ENCODE results near the gene STAM.

DNA sequence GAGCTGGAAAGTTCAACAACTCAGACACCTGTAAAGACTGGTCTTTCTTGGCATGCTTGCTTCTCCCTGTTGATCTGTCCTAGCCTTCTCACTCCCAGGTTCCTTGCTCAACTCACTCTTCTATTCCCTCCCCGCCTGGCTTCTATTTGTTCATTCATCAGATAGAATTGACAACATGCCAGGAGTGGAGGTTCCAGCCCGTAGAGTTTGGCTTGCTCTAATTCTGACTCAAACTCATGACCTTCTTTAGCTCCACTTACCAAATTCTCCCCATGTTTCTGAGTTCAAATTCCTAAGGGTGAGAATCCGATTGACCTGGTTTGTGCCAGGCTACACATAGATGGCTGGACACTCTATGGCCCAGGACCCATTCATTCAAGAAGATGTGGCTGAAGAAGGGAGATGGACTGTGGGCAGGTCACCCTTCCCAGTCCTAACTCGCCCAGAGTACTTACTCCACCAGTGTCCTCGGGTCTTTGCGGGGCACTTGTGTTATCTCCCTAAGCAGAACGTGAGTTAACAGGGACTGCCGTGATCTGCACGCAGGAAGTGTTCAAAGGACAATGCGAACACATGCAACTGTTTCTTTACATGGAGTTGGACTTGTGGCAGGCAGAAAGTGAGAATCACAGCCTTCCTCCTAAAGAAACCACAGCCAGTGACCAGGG lies 104.1 kb downstream of the STAM start:
- TF ChIP-seq, protein P1, sequence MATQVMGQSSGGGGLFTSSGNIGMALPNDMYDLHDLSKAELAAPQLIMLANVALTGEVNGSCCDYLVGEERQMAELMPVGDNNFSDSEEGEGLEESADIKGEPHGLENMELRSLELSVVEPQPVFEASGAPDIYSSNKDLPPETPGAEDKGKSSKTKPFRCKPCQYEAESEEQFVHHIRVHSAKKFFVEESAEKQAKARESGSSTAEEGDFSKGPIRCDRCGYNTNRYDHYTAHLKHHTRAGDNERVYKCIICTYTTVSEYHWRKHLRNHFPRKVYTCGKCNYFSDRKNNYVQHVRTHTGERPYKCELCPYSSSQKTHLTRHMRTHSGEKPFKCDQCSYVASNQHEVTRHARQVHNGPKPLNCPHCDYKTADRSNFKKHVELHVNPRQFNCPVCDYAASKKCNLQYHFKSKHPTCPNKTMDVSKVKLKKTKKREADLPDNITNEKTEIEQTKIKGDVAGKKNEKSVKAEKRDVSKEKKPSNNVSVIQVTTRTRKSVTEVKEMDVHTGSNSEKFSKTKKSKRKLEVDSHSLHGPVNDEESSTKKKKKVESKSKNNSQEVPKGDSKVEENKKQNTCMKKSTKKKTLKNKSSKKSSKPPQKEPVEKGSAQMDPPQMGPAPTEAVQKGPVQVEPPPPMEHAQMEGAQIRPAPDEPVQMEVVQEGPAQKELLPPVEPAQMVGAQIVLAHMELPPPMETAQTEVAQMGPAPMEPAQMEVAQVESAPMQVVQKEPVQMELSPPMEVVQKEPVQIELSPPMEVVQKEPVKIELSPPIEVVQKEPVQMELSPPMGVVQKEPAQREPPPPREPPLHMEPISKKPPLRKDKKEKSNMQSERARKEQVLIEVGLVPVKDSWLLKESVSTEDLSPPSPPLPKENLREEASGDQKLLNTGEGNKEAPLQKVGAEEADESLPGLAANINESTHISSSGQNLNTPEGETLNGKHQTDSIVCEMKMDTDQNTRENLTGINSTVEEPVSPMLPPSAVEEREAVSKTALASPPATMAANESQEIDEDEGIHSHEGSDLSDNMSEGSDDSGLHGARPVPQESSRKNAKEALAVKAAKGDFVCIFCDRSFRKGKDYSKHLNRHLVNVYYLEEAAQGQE (IDR thresholded peaks at IDR 0.05; ENCODE audit: low read depth): no peak
- TF ChIP-seq RAD21 (IDR thresholded peaks at IDR 0.05; ENCODE audit: low read depth): no peak

All from Ishikawa (cell line).